ENCODE measurements around the gene MAST4.

The MAST4 gene

GRCh38 chr5:67214707-67215447 is 618.7 kb downstream of the MAST4 start:
- DNase-seq (ENCODE audit: low spot score): peak; percentile 41

GRCh38 chr5:67215519-67216471 is 619.6 kb downstream of the MAST4 start:
- peak; percentile 93 for DNase-seq (ENCODE audit: low spot score)

- DNase-seq (ENCODE audit: low spot score): no peak
Observed at GRCh38 chr5:67216564-67216963, 620.4 kb downstream of the MAST4 start.

All from NAMALWA (cell line).